ENCODE measurements around the gene POLA1.

DNA sequence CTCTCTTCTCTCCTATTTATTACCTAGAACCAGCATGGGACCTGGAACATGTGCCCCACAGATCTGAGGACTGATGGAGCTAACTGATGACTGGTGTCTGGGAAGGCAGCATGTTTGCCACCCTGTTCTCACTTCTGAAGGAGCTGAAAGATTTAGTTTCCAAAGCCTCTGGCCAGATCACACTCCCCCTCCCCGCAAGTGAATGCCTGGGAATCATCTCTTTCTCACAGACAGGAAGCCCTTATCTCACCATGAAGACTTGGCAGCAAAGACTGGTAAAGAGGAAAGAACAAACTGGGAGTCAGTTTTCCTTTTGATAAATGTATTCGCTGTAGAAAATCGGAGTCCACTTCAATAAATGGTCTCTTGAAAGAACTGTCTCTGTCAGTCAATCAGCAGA is 25.6 kb upstream of the POLA1 start:
- TF ChIP-seq, protein P1, sequence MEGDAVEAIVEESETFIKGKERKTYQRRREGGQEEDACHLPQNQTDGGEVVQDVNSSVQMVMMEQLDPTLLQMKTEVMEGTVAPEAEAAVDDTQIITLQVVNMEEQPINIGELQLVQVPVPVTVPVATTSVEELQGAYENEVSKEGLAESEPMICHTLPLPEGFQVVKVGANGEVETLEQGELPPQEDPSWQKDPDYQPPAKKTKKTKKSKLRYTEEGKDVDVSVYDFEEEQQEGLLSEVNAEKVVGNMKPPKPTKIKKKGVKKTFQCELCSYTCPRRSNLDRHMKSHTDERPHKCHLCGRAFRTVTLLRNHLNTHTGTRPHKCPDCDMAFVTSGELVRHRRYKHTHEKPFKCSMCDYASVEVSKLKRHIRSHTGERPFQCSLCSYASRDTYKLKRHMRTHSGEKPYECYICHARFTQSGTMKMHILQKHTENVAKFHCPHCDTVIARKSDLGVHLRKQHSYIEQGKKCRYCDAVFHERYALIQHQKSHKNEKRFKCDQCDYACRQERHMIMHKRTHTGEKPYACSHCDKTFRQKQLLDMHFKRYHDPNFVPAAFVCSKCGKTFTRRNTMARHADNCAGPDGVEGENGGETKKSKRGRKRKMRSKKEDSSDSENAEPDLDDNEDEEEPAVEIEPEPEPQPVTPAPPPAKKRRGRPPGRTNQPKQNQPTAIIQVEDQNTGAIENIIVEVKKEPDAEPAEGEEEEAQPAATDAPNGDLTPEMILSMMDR (IDR thresholded peaks at IDR 0.05): no peak
- TF ChIP-seq EP300 (IDR thresholded peaks at IDR 0.05): no peak
